HT1080 (cell line): Measurements from ENCODE around the gene SH2D5. TPM values are rescaled to one million over a fixed set of nuclear protein-coding genes. Genes with fewer than 3 reads are reported as not detected.

ENCODE experiments used
- total RNA-seq: library from RNA; depleted of rRNA; stranded (reverse); fragments of >200 nt; shearing (Covaris generic); gene quantifications from 2 replicates; pipeline ENCODE4 v1.2.3, GENCODE V29; 2014; rRNA removed

SH2D5 gene
- total RNA-seq, 1 experiment from 2014 or later = 26.9 TPM

Other genes starting within 250 kb of the SH2D5 start
- 13.3 and 15.2 TPM in 2 replicates for gene CAMK2N1, start 246.5 kb downstream of the SH2D5 start, total RNA-seq
- 38.3 and 40.6 TPM in 2 replicates for gene MUL1, start 224.6 kb downstream of the SH2D5 start, total RNA-seq
- gene FAM43B, start 180.1 kb downstream of the SH2D5 start, total RNA-seq = 0.07 and 0.08 TPM in 2 replicates
- gene CDA, start 143.6 kb downstream of the SH2D5 start, total RNA-seq = 5.8 and 15.0 TPM in 2 replicates
- gene PINK1, start 99.2 kb downstream of the SH2D5 start, total RNA-seq = 44.6 and 45.2 TPM in 2 replicates
- gene DDOST, start 71.3 kb downstream of the SH2D5 start, total RNA-seq = 401 and 438 TPM in 2 replicates
- 0.06 and 0.47 TPM in 2 replicates for gene KIF17, start 14.7 kb downstream of the SH2D5 start, total RNA-seq
- 128 and 151 TPM in 2 replicates for gene HP1BP3, start 54.6 kb upstream of the SH2D5 start, total RNA-seq